ENCODE measurements around the gene MLLT1.

DNA sequence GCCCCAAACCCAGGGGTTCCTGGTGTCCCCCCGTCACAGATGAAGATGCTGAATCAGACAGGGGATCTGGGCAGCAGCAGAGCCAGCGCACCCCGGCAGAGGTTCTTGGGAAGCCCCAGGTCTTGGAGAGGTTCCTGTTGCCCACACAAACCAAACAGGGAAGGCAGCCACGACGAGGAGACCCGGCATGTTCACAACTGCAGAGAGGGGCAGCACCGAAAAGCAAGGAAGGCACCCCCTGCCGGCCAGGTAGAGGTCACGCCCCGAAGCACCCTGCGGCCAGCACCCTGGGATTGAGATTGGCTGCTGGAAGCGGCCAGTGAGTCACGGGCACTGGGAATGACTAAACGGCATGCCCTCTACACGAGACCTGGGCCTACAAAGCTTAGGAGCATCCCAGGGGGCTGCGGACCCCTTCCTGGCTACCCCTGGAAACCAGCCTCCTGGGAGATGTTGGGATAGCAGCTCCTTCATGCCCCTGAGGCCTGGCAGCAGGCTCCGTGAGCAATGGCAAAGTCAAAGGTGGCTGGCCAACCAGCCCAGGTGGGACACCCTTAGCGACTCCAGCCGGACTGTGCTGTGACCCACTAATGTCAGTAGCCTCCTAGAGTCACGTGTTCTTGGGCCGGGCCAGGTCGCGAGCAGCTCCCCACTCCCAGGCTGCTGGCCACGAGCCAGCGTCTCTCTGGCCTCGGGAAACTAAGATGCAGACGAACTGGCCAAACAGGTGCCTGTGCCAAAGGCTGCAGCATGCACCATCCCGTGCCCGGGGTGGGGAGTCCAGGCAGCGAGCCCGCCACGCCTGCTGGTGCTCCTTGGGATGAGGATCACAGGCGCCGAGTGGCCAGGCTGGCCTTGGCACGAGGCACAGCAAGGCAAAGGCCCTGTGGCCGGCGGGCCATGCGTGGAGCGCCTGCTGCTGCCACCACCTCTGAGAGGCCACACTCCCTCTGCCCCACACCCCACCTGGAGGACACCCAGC, 43.2 kb downstream of the MLLT1 start:
- TF ChIP-seq POLR2A (IDR thresholded peaks at IDR 0.05) (no peak), CTCF (IDR thresholded peaks at IDR 0.05 in 4 of 5, conservative IDR thresholded peaks at IDR 0.05 in 1 of 5) (no peak)

Data from gastrocnemius medialis (tissue), 4 donors.